SK-N-SH (cell line): ENCODE measurements around the gene LGALS9C. TPM values are rescaled to one million over a fixed set of nuclear protein-coding genes. Genes with fewer than 3 reads are reported as not detected.
"Not testable (repeated sequence)": the region's sequence is repeated elsewhere in the genome, so short reads cannot be mapped to it uniquely, and the experiment has no call there.

Source experiments
- CTCF ChIA-PET: fragments of 300-600, 350-600 bp; formaldehyde crosslinking; extraction: SDS; loops from one replicate; lab custom pipeline; 2021; lab: Yijun Ruan, JAX
- POLR2A ChIA-PET: fragments of 350-600 bp; sonication (Branson Sonifier 250); formaldehyde crosslinking; extraction: SDS; loops from one replicate; lab custom pipeline; 2020; ENCODE audit warnings: antibody characterized with exemption, inconsistent platforms; lab: Yijun Ruan, JAX
- DNase-seq: peaks from one replicate; pipeline ENCODE4 v3.0.0; 2012
- H2AFZ ChIP-seq: fragments of 200-600 bp; sonication (generic); 2 replicates; pipeline ENCODE4 v1.8.1; 2016; ENCODE audit warnings: antibody characterized with exemption, mild to moderate bottlenecking, low read depth
- H3F3A ChIP-seq: fragments of 200-600 bp; sonication (generic); replicated peaks from 2 replicates; pipeline ENCODE3; 2016; ENCODE audit warnings: antibody characterized with exemption, mild to moderate bottlenecking; ENCODE audit not compliant: insufficient read depth
- H3K27ac ChIP-seq, 2 experiments: fragments of 200-500 bp in 1 of 2; fragments of 200-600 bp in 1 of 2; sonication (Bioruptor generic) in 1 of 2; sonication (generic), shearing (Covaris generic) in 1 of 2; 2 replicates each; pipeline versions ENCODE4 v1.5.1 to v1.6.1; 2014 to 2016; ENCODE audit warnings: low read depth in 2 of 2, inconsistent platforms in 1 of 2, low read length in 1 of 2, mild to moderate bottlenecking in 1 of 2, mixed read lengths in 1 of 2
- H3K27me3 ChIP-seq: fragments of 200-600 bp; sonication (generic), shearing (Covaris generic); 2 replicates; pipeline ENCODE4 v1.6.1; 2016; ENCODE audit warnings: mixed run types; ENCODE audit not compliant: insufficient read depth
- H3K36me3 ChIP-seq, 2 experiments: fragments of 200-500 bp in 1 of 2; fragments of 200-600 bp in 1 of 2; sonication (Bioruptor generic) in 1 of 2; sonication (generic) in 1 of 2; replicated peaks in 1 of 2; 2 replicates each; pipeline versions ENCODE3 to v1.5.1; 2014 to 2016; ENCODE audit warnings: low read length in 1 of 2, mild to moderate bottlenecking in 1 of 2; ENCODE audit not compliant: insufficient read depth in 2 of 2, control insufficient read depth in 1 of 2
- H3K4me1 ChIP-seq, 2 experiments: fragments of 200-500 bp in 1 of 2; fragments of 200-600 bp in 1 of 2; sonication (Bioruptor generic) in 1 of 2; sonication (generic), shearing (Covaris generic) in 1 of 2; 2 replicates each; pipeline versions ENCODE4 v1.5.1 to v1.6.1; 2014 to 2016; ENCODE audit warnings: low read depth in 1 of 2, low read length in 1 of 2, mixed run types in 1 of 2; ENCODE audit not compliant: insufficient read depth in 2 of 2, control insufficient read depth in 1 of 2
- H3K4me2 ChIP-seq: fragments of 200-600 bp; sonication (generic), shearing (Covaris generic); 2 replicates; pipeline ENCODE4 v1.6.1; 2017; ENCODE audit warnings: mixed run types
- H3K4me3 ChIP-seq, 2 experiments: fragments of 200-500 bp in 1 of 2; fragments of 200-600 bp in 1 of 2; sonication (Bioruptor generic) in 1 of 2; sonication (generic), shearing (Covaris generic) in 1 of 2; 2 replicates each; pipeline versions ENCODE4 v1.5.1 to v1.8.1; 2014 to 2016; ENCODE audit warnings: low read depth in 2 of 2, inconsistent platforms in 1 of 2, low read length in 1 of 2, mild to moderate bottlenecking in 1 of 2, mixed read lengths in 1 of 2, moderate library complexity in 1 of 2
- H3K79me2 ChIP-seq: fragments of 200-600 bp; sonication (generic); 2 replicates; pipeline ENCODE4 v1.8.1; 2017; ENCODE audit warnings: mild to moderate bottlenecking; ENCODE audit not compliant: insufficient read depth
- H3K9ac ChIP-seq: fragments of 200-600 bp; sonication (generic); 2 replicates; pipeline ENCODE4 v1.6.1; 2017; ENCODE audit warnings: mixed run types
- H3K9me2 ChIP-seq: fragments of 200-600 bp; sonication (generic); 2 replicates; pipeline ENCODE4 v1.6.1; 2017; ENCODE audit warnings: mixed run types
- H3K9me3 ChIP-seq: fragments of 200-600 bp; sonication (generic); 2 replicates; pipeline ENCODE4 v1.6.1; 2017; ENCODE audit warnings: mixed run types, mild to moderate bottlenecking, moderate library complexity
- H4K20me1 ChIP-seq: fragments of 200-600 bp; sonication (generic); 2 replicates; pipeline ENCODE4 v1.6.1; 2017; ENCODE audit warnings: mild to moderate bottlenecking, mixed run types; ENCODE audit not compliant: insufficient read depth
- WGBS: methylation state at CpG from one replicate; pipeline ENCODE4 v1.1.6; 2017; ENCODE audit warnings: low lambda C conversion rate; 5-methylcytosine and 5-hydroxymethylcytosine counted together
- polyA plus RNA-seq, 3 experiments: library from polyadenylated mRNA; depleted of rRNA; stranded (reverse); fragments of >200 nt; gene quantifications; 2 replicates each; pipeline ENCODE4 v1.2.3, GENCODE V29; 2012

The LGALS9C gene
- polyA plus RNA-seq, 1 of the 3 experiments (the other 2 are of a cell fraction): not detected

DNA sequence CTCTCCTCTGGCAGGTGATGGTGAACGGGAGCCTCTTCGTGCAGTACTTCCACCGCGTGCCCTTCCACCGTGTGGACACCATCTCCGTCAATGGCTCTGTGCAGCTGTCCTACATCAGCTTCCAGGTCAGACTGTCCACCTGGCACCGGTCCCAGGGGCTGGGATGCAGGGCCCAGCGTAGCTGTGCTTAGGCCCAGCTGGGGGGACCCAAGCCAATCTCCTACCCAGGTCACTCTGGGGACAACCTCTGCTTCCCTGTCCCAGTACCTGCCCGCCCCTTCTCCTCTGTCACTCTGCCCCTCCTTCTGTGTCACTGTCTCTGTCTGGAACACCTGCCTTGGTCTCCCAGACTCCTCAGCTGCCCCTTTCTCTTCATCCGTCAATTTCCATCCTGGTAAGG, 11.0 kb downstream of the LGALS9C start:
- H3K9me2 ChIP-seq, H3K79me2 ChIP-seq, H3K9ac ChIP-seq, H3K36me3 ChIP-seq, H3K9me3 ChIP-seq, H2AFZ ChIP-seq, H3F3A ChIP-seq, H4K20me1 ChIP-seq, H3K4me1 ChIP-seq, H3K4me2 ChIP-seq, H3K27ac ChIP-seq, H3K4me3 ChIP-seq, CTCF ChIA-PET, POLR2A ChIA-PET, DNase-seq, H3K27me3 ChIP-seq: not testable (repeated sequence)
- no CpG with 5 or more reads among the region's 10 CpGs for WGBS

DNA sequence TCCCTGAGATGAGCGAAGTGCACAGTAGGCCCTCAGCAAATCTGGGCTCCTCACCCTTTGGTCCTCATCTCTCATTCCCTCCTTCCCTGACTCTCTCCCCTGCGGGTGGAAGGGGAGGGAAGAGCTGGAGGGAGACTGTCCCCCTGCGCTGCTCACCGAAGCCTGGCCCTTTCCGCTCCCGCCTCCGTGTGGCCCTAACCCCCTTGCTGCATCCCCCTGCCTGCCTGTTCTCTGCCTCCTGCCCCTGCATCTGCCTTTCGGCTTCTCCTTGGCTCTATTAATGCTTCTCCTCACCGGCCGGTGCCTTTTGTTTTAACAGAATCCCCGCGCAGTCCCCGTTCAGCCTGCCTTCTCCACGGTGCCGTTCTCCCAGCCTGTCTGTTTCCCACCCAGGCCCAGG, 12.0 kb downstream of the LGALS9C start:
- H3K9me3 ChIP-seq, H3K9me2 ChIP-seq, H3K79me2 ChIP-seq, H3K9ac ChIP-seq, H3K4me1 ChIP-seq, POLR2A ChIA-PET, H3F3A ChIP-seq, H2AFZ ChIP-seq, H4K20me1 ChIP-seq, H3K4me2 ChIP-seq, H3K27me3 ChIP-seq, H3K27ac ChIP-seq, H3K4me3 ChIP-seq, DNase-seq, CTCF ChIA-PET, H3K36me3 ChIP-seq: not testable (repeated sequence)
- 71% methylated on average over 9 of the region's 15 CpGs for WGBS

DNA sequence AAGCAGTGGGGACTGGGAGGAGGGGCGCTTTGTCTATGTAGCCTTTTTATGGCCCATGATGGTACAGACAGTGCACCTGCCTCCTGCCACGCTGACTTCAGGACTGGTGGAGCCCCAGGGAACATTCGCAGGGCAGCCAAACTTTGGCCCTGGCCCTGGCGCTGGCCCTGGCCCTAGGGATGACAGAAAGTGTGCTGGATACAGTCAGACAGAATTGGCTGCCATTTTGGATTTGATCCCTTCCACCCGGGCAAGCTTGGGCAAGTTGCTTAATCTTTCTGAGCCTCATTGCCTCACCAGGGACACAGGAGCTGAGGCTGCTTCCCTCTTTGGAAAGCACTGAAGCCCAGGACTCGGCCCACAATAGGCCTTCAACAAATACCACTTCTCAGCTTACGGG, 13.4 kb downstream of the LGALS9C start:
- POLR2A ChIA-PET, H2AFZ ChIP-seq, H3K27me3 ChIP-seq, H3K9ac ChIP-seq, H3K79me2 ChIP-seq, H3K4me1 ChIP-seq, H3F3A ChIP-seq, H3K9me2 ChIP-seq, CTCF ChIA-PET, H3K4me3 ChIP-seq, DNase-seq, H3K4me2 ChIP-seq, H3K27ac ChIP-seq, H3K36me3 ChIP-seq, H3K9me3 ChIP-seq, H4K20me1 ChIP-seq: not testable (repeated sequence)
- no CpG with 5 or more reads among the region's 7 CpGs for WGBS

DNA sequence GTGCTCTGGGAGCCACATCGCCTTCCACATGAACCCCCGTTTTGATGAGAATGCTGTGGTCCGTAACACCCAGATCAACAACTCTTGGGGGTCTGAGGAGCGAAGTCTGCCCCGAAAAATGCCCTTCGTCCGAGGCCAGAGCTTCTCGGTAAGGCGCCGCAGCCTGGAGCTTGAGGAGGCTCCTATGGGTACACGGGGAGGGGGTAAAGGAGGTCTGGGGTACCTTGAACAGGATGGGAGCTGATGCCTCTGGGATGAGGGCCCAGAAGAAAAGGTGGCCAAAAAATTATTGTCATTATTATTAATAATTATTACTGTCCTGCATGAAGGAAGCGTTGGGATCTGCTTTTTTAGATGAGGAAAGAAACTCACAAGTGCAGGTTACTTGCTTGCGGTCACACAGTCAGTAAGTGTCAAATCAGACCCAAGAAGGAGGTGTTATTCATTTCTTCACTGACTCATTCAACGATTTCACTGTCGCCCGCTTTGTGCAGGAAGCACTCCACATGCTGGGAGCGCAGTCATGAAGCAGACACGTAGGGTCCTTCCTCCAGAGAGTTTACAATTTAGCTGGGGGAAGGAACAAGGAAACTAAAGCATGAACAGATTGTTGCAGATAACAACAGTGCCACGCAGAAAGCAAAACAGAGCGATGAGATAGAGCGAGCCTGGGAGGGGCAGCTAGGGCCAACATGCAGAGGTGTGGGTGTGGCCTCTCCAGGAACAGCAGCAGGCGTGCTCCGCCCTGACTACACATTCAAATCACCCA, 16.3 kb downstream of the LGALS9C start:
- H3K36me3 ChIP-seq, CTCF ChIA-PET, H3K79me2 ChIP-seq, DNase-seq, H3K4me2 ChIP-seq, H2AFZ ChIP-seq, H4K20me1 ChIP-seq, H3K9me2 ChIP-seq, H3K9ac ChIP-seq, H3K27ac ChIP-seq, H3K4me1 ChIP-seq, POLR2A ChIA-PET, H3F3A ChIP-seq, H3K4me3 ChIP-seq, H3K27me3 ChIP-seq, H3K9me3 ChIP-seq: not testable (repeated sequence)
- WGBS: 74% methylated on average over 10 of the region's 23 CpGs

DNA sequence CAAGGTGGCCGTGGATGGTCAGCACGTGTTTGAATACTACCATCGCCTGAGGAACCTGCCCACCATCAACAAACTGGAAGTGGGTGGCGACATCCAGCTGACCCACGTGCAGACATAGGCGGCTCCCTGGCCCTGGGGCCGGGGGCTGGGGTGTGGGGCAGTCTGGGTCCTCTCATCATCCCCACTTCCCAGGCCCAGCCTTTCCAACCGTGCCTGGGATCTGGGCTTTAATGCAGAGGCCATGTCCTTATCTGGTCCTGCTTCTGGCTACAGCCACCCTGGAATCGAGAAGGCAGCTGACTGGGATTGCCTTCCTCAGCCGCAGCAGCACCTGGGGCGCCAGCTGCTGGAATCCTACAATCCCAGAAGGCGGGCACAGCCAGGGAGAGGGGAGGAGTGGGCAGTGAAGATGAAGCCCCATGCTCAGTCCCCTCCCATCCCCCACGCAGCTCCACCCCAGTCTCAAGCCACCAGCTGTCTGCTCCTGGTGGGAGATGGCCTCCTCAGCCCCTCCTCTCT, 17.7 kb downstream of the LGALS9C start:
- H3K9me2 ChIP-seq, CTCF ChIA-PET: not testable (repeated sequence)

More for the DNA sequence above, 17.7 kb downstream of the LGALS9C start:
- H3F3A ChIP-seq, H3K4me1 ChIP-seq, H3K36me3 ChIP-seq, DNase-seq, POLR2A ChIA-PET, H3K4me2 ChIP-seq, H3K27ac ChIP-seq, H3K9me3 ChIP-seq, H3K9ac ChIP-seq, H3K4me3 ChIP-seq, H2AFZ ChIP-seq, H3K79me2 ChIP-seq, H3K27me3 ChIP-seq, H4K20me1 ChIP-seq: not testable (repeated sequence)
- WGBS: no CpG with 5 or more reads among the region's 13 CpGs
